A549 (cell line): ENCODE measurements around the gene HSD11B2. TPM values are rescaled to one million over a fixed set of nuclear protein-coding genes. Genes with fewer than 3 reads are reported as not detected.
"Not testable (repeated sequence)": the region's sequence is repeated elsewhere in the genome, so short reads cannot be mapped to it uniquely, and the experiment has no call there.

Experiments used
- ATAC-seq, 2 experiments: fragments of 200-7000 bp in 1 of 2; fragments of >200 bp in 1 of 2; cut with Nextera tagmentation in 1 of 2; cut with Tn5 transposase in 1 of 2; 3 replicates each; pipeline versions ENCODE4 v1.8.0 to v1.9.1; 2018 to 2020; ENCODE audit warnings: mild to moderate bottlenecking in 1 of 2, moderate library complexity in 1 of 2
- CTCF ChIA-PET: fragments of 300-600 bp; sonication (Branson Sonifier 250); formaldehyde crosslinking; extraction: SDS; loops from one replicate; lab custom pipeline; 2021; ENCODE audit warnings: antibody characterized with exemption, inconsistent platforms; lab: Yijun Ruan, JAX
- POLR2A ChIA-PET: fragments of 350-600 bp; formaldehyde crosslinking; extraction: SDS; loops from one replicate; lab custom pipeline; 2021; ENCODE audit warnings: antibody characterized with exemption, inconsistent platforms; lab: Yijun Ruan, JAX
- DNase-seq, 2 experiments: peaks; one replicate each; pipeline versions ENCODE4 v3.0.0 to v3.0.0-alpha.2; 2011 to 2016; ENCODE audit warnings: low read depth in 1 of 2, low spot score in 1 of 2
- FAIRE-seq: peaks from 2 replicates; lab custom pipeline; 2011; peaks lifted over from hg19 to GRCh38; lab: Jason Lieb, UNC
- H3K27ac ChIP-seq, 2 experiments: fragments of >200 bp; sonication (Bioruptor Twin); formaldehyde crosslinking; 3 replicates each; pipeline ENCODE4 v1.5.1; 2016 to 2017
- H3K4me1 ChIP-seq: fragments of >200 bp; sonication (Bioruptor Twin); formaldehyde crosslinking; 3 replicates; pipeline ENCODE4 v1.6.1; 2016
- H3K4me2 ChIP-seq: fragments of >200 bp; sonication (Bioruptor Twin); formaldehyde crosslinking; 3 replicates; pipeline ENCODE4 v1.6.1; 2016
- H3K4me3 ChIP-seq: fragments of >200 bp; sonication (Bioruptor Twin); formaldehyde crosslinking; 3 replicates; pipeline ENCODE4 v1.5.1; 2016
- H3K9me3 ChIP-seq: fragments of >200 bp; sonication (Bioruptor Twin); formaldehyde crosslinking; 3 replicates; pipeline ENCODE4 v1.6.1; 2016
- BHLHE40 ChIP-seq: IDR thresholded peaks from 2 replicates; pipeline ENCODE4 v1.6.1; 2012; ENCODE audit warnings: low read depth, low read length, inconsistent platforms
- CEBPB ChIP-seq, 2 experiments: fragments of >200 bp in 1 of 2; sonication (Bioruptor Twin) in 1 of 2; formaldehyde crosslinking in 1 of 2; IDR thresholded peaks; 2 replicates each; pipeline ENCODE4 v1.6.1; 2012 to 2016
- CHD2 ChIP-seq: fragments of 150-350 bp; IDR thresholded peaks from 2 replicates; pipeline ENCODE4 v1.6.1; 2014; ENCODE audit warnings: low read length; ENCODE audit not compliant: partially characterized antibody
- CHD4 ChIP-seq: fragments of 200-600 bp; sonication (generic); IDR thresholded peaks from 2 replicates; pipeline ENCODE4 v1.6.1; 2016; ENCODE audit warnings: antibody characterized with exemption, mild to moderate bottlenecking, borderline replicate concordance
- E2F6 ChIP-seq: IDR thresholded peaks from 2 replicates; pipeline ENCODE4 v1.6.1; 2012; ENCODE audit warnings: low read depth, borderline replicate concordance
- EHF ChIP-seq: fragments of 250-450 bp; sonication (Bioruptor Pico); IDR thresholded peaks from 2 replicates; pipeline ENCODE4 v1.5.0; 2020; ENCODE audit warnings: mild to moderate bottlenecking
- EP300 ChIP-seq, 2 experiments: fragments of >200 bp; sonication (Bioruptor Twin); formaldehyde crosslinking; IDR thresholded peaks; 2 replicates in 1 of 2; 3 replicates in 1 of 2; pipeline ENCODE4 v1.6.1; 2016 to 2017
- FOSB ChIP-seq: fragments of 250-450 bp; sonication (Bioruptor Pico); IDR thresholded peaks from 2 replicates; pipeline ENCODE4 v1.5.0; 2020; ENCODE audit warnings: mild to moderate bottlenecking, moderate library complexity
- FOSL2 ChIP-seq, 2 experiments: fragments of 450-650 bp in 1 of 2; fragments of >200 bp in 1 of 2; sonication (Bioruptor Twin) in 1 of 2; formaldehyde crosslinking; IDR thresholded peaks; 2 replicates each; pipeline versions ENCODE4 v1.5.0 to v1.6.1; 2016 to 2020; ENCODE audit warnings: mild to moderate bottlenecking in 1 of 2, moderate library complexity in 1 of 2
- HES2 ChIP-seq: fragments of >200 bp; sonication (Bioruptor Twin); formaldehyde crosslinking; IDR thresholded peaks from 2 replicates; pipeline ENCODE4 v1.6.1; 2016
- HMGXB4 ChIP-seq: fragments of 250-450 bp; sonication (Bioruptor Pico); IDR thresholded peaks from 2 replicates; pipeline ENCODE4 v1.5.0; 2021; ENCODE audit warnings: mild to moderate bottlenecking, moderate library complexity, borderline replicate concordance
- MYC ChIP-seq: IDR thresholded peaks from 2 replicates; pipeline ENCODE4 v1.6.1; 2012; ENCODE audit warnings: mild to moderate bottlenecking, inconsistent platforms, low read length, improper control_type of control experiment, borderline replicate concordance
- NPAS2 ChIP-seq: fragments of 250-450 bp; sonication (Bioruptor Pico); IDR thresholded peaks from 2 replicates; pipeline ENCODE4 v1.8.0; 2022; ENCODE audit warnings: mild to moderate bottlenecking, moderate library complexity, borderline replicate concordance
- NR3C1 ChIP-seq: fragments of >200 bp; sonication (Bioruptor Twin); formaldehyde crosslinking; IDR thresholded peaks from 3 replicates; pipeline ENCODE4 v1.6.1; 2017
- POLR2AphosphoS2 ChIP-seq: conservative IDR thresholded peaks from 2 replicates; pipeline ENCODE4 v1.6.1; 2012; ENCODE audit warnings: low read length, improper control_type of control experiment, inconsistent platforms
- RFX5 ChIP-seq: fragments of 450-650 bp; IDR thresholded peaks from 2 replicates; pipeline ENCODE4 v1.7.1; 2014; ENCODE audit warnings: antibody characterized with exemption, mild to moderate bottlenecking, moderate library complexity
- SMC3 ChIP-seq: fragments of >200 bp; sonication (Bioruptor Twin); formaldehyde crosslinking; IDR thresholded peaks from 3 replicates; pipeline ENCODE4 v1.6.1; 2018; ENCODE audit warnings: inconsistent platforms
- TFCP2L1 ChIP-seq: fragments of 250-450 bp; sonication (Bioruptor Pico); IDR thresholded peaks from 2 replicates; pipeline ENCODE4 v1.5.0; 2021; ENCODE audit warnings: mild to moderate bottlenecking
- USF2 ChIP-seq: fragments of 450-650 bp; IDR thresholded peaks from 2 replicates; pipeline ENCODE4 v1.6.1; 2014; ENCODE audit warnings: antibody characterized with exemption
- ZSCAN20 ChIP-seq: fragments of 250-450 bp; sonication (Bioruptor Pico); IDR thresholded peaks from 2 replicates; pipeline ENCODE4 v1.8.0; 2022; ENCODE audit warnings: mild to moderate bottlenecking, moderate library complexity
- WGBS: methylation state at CpG from one replicate; pipeline ENCODE4 v1.1.6; 2017; ENCODE audit errors: missing lambda C conversion rate; 5-methylcytosine and 5-hydroxymethylcytosine counted together
- polyA plus RNA-seq, 4 experiments: library from polyadenylated mRNA; depleted of rRNA in 3 of 4; stranded (reverse); fragments of >200 nt; fragmentation: RNase III in 1 of 4; extraction: RNeasy Plus Mini Kit Qiagen cat#74134 plus additional on column Dnase treatment in 1 of 4; gene quantifications; 2 replicates in 3 of 4; 3 replicates in 1 of 4; pipeline ENCODE4 v1.2.3, GENCODE V29; 2011 to 2017
- TF ChIP-seq, protein P1 (sequence below): fragments of 150-350 bp; IDR thresholded peaks from 2 replicates; pipeline ENCODE4 v1.6.1; 2014; ENCODE audit warnings: low read depth, mild to moderate bottlenecking, low read length

The HSD11B2 gene
- polyA plus RNA-seq, 2 of the 4 experiments (the other 2 are of a cell fraction) = 0.53 to 1.6 TPM

- no peak for ATAC-seq
- Histone ChIP-seq H3K9me3 (no peaks in the 10 kb centered on the region), H3K4me2 (no peak overlapping the region), H3K4me1 (peaks cover 18% of the 10 kb centered on the region; the same call in 2 of the 3 replicates), H3K4me3 (no peak overlapping the region), H3K27ac (no peak overlapping the region)
- no peak for TF ChIP-seq EP300 (IDR thresholded peaks at IDR 0.05)
- no peak for TF ChIP-seq CHD2
- TF ChIP-seq CHD4 = no peak
- TF ChIP-seq MYC = no peak
- no peak for TF ChIP-seq TFCP2L1
- TF ChIP-seq HES2 = no peak
- no peak for TF ChIP-seq POLR2AphosphoS2
- TF ChIP-seq SMC3 = no peak
- no peak for TF ChIP-seq NR3C1
- no peak for TF ChIP-seq RFX5
- TF ChIP-seq HMGXB4 (CRISPR knock-in tag) = no peak
- no peak for TF ChIP-seq FOSB (CRISPR knock-in tag)
- no peak for TF ChIP-seq CEBPB (IDR thresholded peaks at IDR 0.05)
- no peak for TF ChIP-seq E2F6
- no peak for TF ChIP-seq ZSCAN20 (CRISPR knock-in tag)
- FAIRE-seq = no peak
- no peak for DNase-seq
- ChIA-PET CTCF (interaction anchor here (1.7 to 3.7 kb wide), 3 partner anchors 11 to 17 kb away, joined by 7 to 28 read pairs (median 10); no protein-coding TSS in a partner anchor), POLR2A (no interaction called here)
- WGBS = 96% methylated on average over 3 of the region's 3 CpGs
Observed at GRCh38 chr16:67411339-67411738, 19.6 kb upstream of the HSD11B2 start.

GRCh38 chr16:67412294-67412693 lies 18.6 kb upstream of the HSD11B2 start:
- Histone ChIP-seq H3K4me1 (peaks cover 10% of the 10 kb centered on the region; the same call in 2 of the 3 replicates), H3K27ac (no peak overlapping the region), H3K9me3 (no peaks in the 10 kb centered on the region), H3K4me3 (no peak overlapping the region), H3K4me2 (no peak overlapping the region)
- 72% methylated on average over 2 of the region's 2 CpGs for WGBS
- POLR2A ChIA-PET = no interaction called here
- FAIRE-seq (no peak), DNase-seq (no peak), ATAC-seq (no peak)
- TF ChIP-seq FOSL2 (IDR thresholded peaks at IDR 0.05) (no peak), FOSL2 (CRISPR knock-in tag; IDR thresholded peaks at IDR 0.05) (no peak), BHLHE40 (no peak)
- CTCF ChIA-PET = interaction anchor here (0.7 to 3.7 kb wide), 9 partner anchors 12 to 85 kb away, joined by 3 to 28 read pairs (median 5); partner anchors contain the start of genes ATP6V0D1 and TPPP3

- POLR2A ChIA-PET = no interaction called here
- ATAC-seq = no peak
- no peak for TF ChIP-seq NR3C1
- no peak for TF ChIP-seq USF2
- no peak for TF ChIP-seq EHF
- no peak for TF ChIP-seq CHD4
- no peak for TF ChIP-seq NPAS2
- TF ChIP-seq, protein P1, sequence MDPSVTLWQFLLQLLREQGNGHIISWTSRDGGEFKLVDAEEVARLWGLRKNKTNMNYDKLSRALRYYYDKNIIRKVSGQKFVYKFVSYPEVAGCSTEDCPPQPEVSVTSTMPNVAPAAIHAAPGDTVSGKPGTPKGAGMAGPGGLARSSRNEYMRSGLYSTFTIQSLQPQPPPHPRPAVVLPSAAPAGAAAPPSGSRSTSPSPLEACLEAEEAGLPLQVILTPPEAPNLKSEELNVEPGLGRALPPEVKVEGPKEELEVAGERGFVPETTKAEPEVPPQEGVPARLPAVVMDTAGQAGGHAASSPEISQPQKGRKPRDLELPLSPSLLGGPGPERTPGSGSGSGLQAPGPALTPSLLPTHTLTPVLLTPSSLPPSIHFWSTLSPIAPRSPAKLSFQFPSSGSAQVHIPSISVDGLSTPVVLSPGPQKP = no peak
Observed at GRCh38 chr16:67413978-67414911, 16.7 kb upstream of the HSD11B2 start.

GRCh38 chr16:67415421-67415820 lies 15.5 kb upstream of the HSD11B2 start:
- DNase-seq, H3K9me3 ChIP-seq, FAIRE-seq, ATAC-seq, POLR2A ChIA-PET: not testable (repeated sequence)
- WGBS = 90% methylated on average over 19 of the region's 19 CpGs
- H3K4me1 ChIP-seq = peaks cover 10% of the 10 kb centered on the region; the same call in 2 of the 3 replicates
- H3K4me2 ChIP-seq = peak overlapping the region; percentile 93
- CTCF ChIA-PET = interaction anchor here (1.1 to 3.6 kb wide), 7 partner anchors 13 to 155 kb away, joined by 4 to 17 read pairs (median 7); no protein-coding TSS in a partner anchor
- peak overlapping the region; percentile 80 for H3K4me3 ChIP-seq
- peak overlapping the region; percentile 91 to 96 for H3K27ac ChIP-seq

More at GRCh38 chr16:67413978-67414911, 16.7 kb upstream of the HSD11B2 start:
- Histone ChIP-seq H3K4me2 (no peak overlapping the region), H3K4me1 (peaks cover 10% of the 10 kb centered on the region; the same call in 2 of the 3 replicates), H3K9me3 (no peaks in the 10 kb centered on the region), H3K4me3 (no peak overlapping the region), H3K27ac (no peak overlapping the region)
- FAIRE-seq (no peak), DNase-seq (no peak)
- CTCF ChIA-PET = interaction anchor here (0.9 to 3.7 kb wide), 11 partner anchors 8 to 88 kb away, joined by 3 to 28 read pairs (median 4); partner anchors contain the start of genes KCTD19 and LRRC36
- 82% methylated on average over 6 of the region's 6 CpGs for WGBS
